Mesenteric fat pad (tissue), 1 donor: ENCODE results near the gene TXN. TPM values are rescaled to one million over a fixed set of nuclear protein-coding genes. Genes with fewer than 3 reads are reported as not detected.
"Not testable (repeated sequence)": the region's sequence is repeated elsewhere in the genome, so short reads cannot be mapped to it uniquely, and the experiment has no call there.

Experiments
- DNase-seq: peaks from one replicate; pipeline ENCODE4 v3.0.0-alpha.2; 2020; ENCODE audit warnings: low spot score
- total RNA-seq: library from RNA; stranded (reverse); fragmentation: NEBNext Ultra II Directional; extraction: Animal tissue kit (Norgen Biotek cat#: 25700); gene quantifications from one replicate; pipeline ENCODE4 v1.2.1, GENCODE V29; 2021
- donor health status: DM: yes; HTN: yes; CAD: no.

Gene TXN
- total RNA-seq, 1 donor from 2014 or later = 237 TPM

DNA sequence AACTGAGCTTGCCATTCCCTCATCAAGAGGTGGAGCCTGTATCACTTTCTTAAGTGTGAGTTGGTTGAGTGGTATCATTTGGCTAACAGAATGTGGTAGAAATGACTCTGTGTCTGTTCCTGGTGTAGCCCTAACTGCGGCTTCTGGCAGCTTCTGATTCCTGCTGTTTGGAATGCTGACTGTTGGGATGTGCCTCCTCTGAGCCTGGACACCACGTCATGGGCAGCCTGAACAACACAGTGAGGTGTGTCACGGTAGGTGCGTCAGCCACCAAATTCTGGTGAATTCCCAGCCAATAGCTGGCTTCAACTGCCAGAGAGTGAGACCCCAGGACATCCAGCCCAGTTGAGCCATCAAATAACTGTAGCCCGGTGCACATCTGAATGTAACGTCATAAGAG, 42.2 kb downstream of the TXN start:
- DNase-seq = no peak

GRCh38 chr9:110213413-110214044, 42.8 kb downstream of the TXN start:
- DNase-seq = no peak

DNA sequence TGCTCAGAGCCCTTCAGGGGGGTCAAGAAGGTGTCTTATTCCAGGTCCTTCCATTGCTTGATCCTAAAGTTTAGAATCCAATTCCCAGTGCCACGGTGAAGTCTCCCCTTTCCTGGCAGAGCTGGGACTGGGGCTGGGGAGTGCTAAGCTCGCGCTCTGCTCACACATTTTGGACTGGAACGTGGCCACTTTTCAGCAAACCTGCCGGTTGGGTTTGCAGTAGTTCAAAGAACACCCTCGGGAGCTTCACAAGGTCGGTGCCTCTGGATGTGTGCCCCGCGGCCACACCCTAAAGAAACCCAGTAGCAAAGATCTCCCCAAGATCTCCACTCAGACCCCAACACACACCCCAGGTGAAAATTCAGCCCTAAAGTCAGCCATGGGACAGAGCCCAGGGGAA, 48.3 kb downstream of the TXN start, which contains the start of gene C9orf152:
Gene C9orf152 (minus strand): TSS at position 129 of the 400 bp plus-strand sequence. CDS start 580 bp downstream, outside the sequence.
- no peak for DNase-seq

DNA sequence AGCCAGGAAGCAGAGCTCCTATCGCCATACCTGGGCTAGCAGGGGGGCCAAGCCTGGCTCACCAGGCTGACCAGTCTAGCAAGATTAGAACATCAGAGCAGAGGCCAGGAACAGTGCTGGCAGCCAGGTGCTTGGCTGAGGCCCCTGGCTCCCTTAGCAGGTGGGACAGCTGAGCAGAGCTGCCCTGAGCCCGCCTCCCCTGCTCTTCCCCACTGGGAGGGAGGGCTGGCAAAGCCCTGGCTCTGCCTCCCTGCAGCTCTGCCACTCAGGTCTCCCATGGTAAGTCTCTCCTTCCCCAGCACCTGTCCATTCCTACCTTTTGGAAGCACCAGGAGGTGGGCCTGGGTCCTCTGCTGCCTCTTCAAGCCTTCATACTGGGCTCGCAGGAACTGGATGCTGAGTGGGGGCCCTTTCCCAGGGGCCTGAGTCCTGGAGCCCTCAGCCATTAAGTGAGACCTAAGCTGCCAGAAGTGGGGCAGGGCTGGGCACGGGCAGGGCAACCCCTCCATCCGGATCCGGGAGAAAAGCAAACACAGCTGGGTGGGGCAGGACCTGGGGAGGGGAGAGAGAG, 49.2 kb downstream of the TXN start:
- DNase-seq = no peak

- no peak for DNase-seq
These were observed 49.9 kb downstream of the TXN start for GRCh38 chr9:110206389-110206788.

DNA sequence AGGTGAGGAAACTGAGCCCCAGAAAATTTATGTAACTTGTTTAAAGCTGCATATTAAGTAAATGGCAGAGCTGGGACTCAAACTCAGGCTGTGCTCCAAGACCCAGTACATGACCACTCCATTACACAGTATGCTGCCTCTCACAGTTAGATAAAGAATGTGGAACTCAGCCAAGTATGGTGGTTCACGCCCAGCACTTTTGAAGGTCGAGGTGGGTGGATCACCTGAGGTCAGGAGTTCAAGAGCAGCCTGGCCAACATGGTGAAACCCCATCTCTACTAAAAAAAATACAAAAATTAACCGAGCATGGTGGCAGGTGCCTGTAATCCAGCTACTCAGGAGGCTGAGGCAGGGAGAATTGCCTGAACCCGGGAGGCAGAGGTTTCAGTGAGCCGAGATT, 50.7 kb downstream of the TXN start:
- not testable (repeated sequence) for DNase-seq

GRCh38 chr9:110202232-110202631, 54.1 kb downstream of the TXN start:
- no peak for DNase-seq

- DNase-seq = no peak
These were observed 56.7 kb downstream of the TXN start for GRCh38 chr9:110199643-110200042.

DNA sequence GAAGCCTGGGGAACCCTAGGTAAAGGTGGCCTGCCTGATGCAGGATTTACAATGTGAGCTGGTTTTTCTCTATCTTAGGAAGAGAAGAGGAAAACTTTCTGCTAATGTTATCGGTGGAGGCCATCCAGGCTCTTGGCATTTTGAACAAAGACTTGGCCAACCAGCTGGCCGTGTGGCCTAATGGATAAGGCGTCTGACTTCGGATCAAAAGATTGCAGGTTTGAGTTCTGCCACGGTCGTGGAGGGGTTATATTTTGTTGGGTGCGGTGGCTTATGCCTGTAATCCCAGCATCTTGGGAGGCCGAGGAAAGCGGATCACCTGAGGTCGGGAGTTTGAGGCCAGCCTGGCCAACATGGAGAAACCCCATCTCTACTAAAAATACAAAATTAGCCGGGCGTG, 58.0 kb downstream of the TXN start:
- no peak for DNase-seq

- no peak for DNase-seq
These were observed 58.7 kb downstream of the TXN start for GRCh38 chr9:110197330-110198187.

DNA sequence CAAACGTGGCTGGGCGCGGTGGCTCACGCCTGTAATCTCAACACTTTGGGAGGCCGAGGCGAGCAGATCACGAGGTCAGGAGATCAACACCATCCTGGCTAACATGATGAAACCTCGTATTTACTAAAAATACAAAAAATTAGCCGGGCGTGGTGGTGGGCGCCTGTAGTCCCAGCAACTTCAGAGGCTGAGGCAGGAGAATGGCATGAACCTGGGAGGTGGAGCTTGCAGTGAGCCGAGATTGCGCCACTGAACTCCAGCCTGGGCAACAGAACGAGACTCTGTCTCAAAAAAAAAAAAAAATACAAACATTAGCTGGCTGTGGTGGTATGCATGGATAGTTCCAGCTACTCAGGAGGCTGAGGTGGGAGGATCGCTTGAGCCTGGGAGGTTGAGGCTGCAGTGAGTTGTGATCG, 60.2 kb downstream of the TXN start:
- not testable (repeated sequence) for DNase-seq

Other genes starting within 250 kb of the TXN start
- not detected for gene C9orf152, start 48.3 kb downstream of the TXN start, total RNA-seq
- not detected for gene TXNDC8, start 81.4 kb upstream of the TXN start, total RNA-seq